Measurements from ENCODE around the gene GNL1. TPM values are rescaled to one million over a fixed set of nuclear protein-coding genes. Genes with fewer than 3 reads are reported as not detected.

GNL1 gene
- total and polyA plus RNA-seq, 10 of the 15 experiments (the other 5 are each of a cell fraction or from before 2014, with no cell fraction given) = 0.18 to 64.5 (median 45.5) TPM

DNA sequence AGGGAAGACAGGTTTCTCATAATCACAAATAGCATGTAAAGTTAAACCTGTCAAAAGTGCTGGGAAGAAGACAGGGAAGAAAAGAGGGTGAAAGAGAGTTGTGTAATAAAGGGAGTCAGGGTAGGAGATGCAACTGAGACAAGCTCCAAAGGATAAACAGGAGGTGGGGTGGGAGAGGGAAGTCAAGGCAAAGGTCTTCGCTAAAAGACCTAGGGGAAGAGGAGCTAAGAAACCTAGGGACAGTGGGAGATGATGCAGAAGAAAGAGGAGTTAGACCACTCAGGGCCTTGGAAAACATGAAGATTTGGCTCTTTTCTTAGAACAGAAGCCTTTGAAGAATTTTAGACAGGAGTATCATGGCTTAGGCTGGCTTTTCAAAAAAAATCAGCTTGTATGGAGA, 7.8 kb upstream of the GNL1 start:
- in situ Hi-C loops (cut with MboI) = no loop called here
- H3K27ac ChIP-seq (ENCODE audit: control insufficient read depth, insufficient read depth) = no peak overlapping the region
- DNase-seq (ENCODE audit: low read depth, low spot score) = no peak
- H4K20me1 ChIP-seq (ENCODE audit: control insufficient read depth, insufficient read depth) = no peaks in the 10 kb centered on the region
- H3K4me3 ChIP-seq = no peak overlapping the region
- RAD21 ChIA-PET (ENCODE audit: unreplicated experiment) = no interaction called here
- H3K9me3 ChIP-seq (replicated peaks; ENCODE audit: control insufficient read depth, insufficient read depth, low read length) = no peaks in the 10 kb centered on the region
- H3K4me2 ChIP-seq (ENCODE audit: control insufficient read depth, insufficient read depth) = no peak overlapping the region
- no peak for ATAC-seq
- SMC1A ChIA-PET (ENCODE audit: uncharacterized antibody, unreplicated experiment) = interaction anchor here (1.5 to 1.8 kb wide), 2 partner anchors 22 to 33 kb away, joined by 3 to 4 read pairs; no protein-coding TSS in a partner anchor
- no peak overlapping the region for H2AFZ ChIP-seq (ENCODE audit: control insufficient read depth, low read depth, low read length)
- CTCF ChIA-PET = interaction anchor here (0.7 to 1.6 kb wide), 4 partner anchors 19 to 73 kb away, joined by 3 to 5 read pairs (median 4); no protein-coding TSS in a partner anchor
- peaks cover 5% of the 10 kb centered on the region in 2 experiments; a peak in 3 of 4 replicates for H3K36me3 ChIP-seq (ENCODE audit: control insufficient read depth in 2 of 2, insufficient read depth in 2 of 2, low read length in 1 of 2)
- H3K79me2 ChIP-seq (ENCODE audit: control insufficient read depth, insufficient read depth, low read length) = 0 out of 2 replicates have a peak, but pooled peaks cover 2% of the 10 kb centered on the region
- H3K9ac ChIP-seq (ENCODE audit: control insufficient read depth, insufficient read depth, low read length) = no peak overlapping the region
- POLR2A ChIA-PET = no interaction called here
- no peaks in the 10 kb centered on the region for H3K4me1 ChIP-seq (ENCODE audit: control insufficient read depth, insufficient read depth, low read length)
- WGBS (ENCODE audit: insufficient coverage, insufficient replicate concordance, low lambda C conversion rate, missing lambda C conversion rate) = 100% methylated on average over 1 of the region's 1 CpG
- no peak for TF ChIP-seq STAT3 (IDR thresholded peaks at IDR 0.05; ENCODE audit: low read depth, low read length)
- no peak for TF ChIP-seq POLR2AphosphoS2 (IDR thresholded peaks at IDR 0.05; ENCODE audit: low read depth, low read length)
- TF ChIP-seq ZNF207 (IDR thresholded peaks at IDR 0.05; ENCODE audit: borderline replicate concordance) = no peak
- no peak for TF ChIP-seq KAT2A (conservative IDR thresholded peaks at IDR 0.05; ENCODE audit: control insufficient read depth, low read depth, low read length)
- TF ChIP-seq MTA2 (IDR thresholded peaks at IDR 0.05; ENCODE audit: low read depth) = no peak
- no peak for TF ChIP-seq MYC (IDR thresholded peaks at IDR 0.05; ENCODE audit: insufficient read depth, insufficient read length, insufficient replicate concordance, low read length, severe bottlenecking)
- TF ChIP-seq ZBED1 (IDR thresholded peaks at IDR 0.05; ENCODE audit: borderline replicate concordance) = no peak
- no peak for FAIRE-seq
- no TSS peak for BruUV-seq (replicated peaks)
- no peaks in the 10 kb centered on the region for H3K27me3 ChIP-seq (replicated peaks in 1 of 2; ENCODE audit: control insufficient read depth in 2 of 2, insufficient read depth in 2 of 2, low read length in 1 of 2)
- intact Hi-C loops (cut with micrococcal nuclease; ENCODE audit: unreplicated experiment) = no loop called here

Data from GM12878 (cell line).